NCI-H1048 (cell line): ENCODE results near the gene PCNX1.
"Not testable (repeated sequence)": the region's sequence is repeated elsewhere in the genome, so short reads cannot be mapped to it uniquely, and the experiment has no call there.

Source experiments
- DNase-seq: peaks from one replicate; lab custom pipeline; 2025; lab: John Stamatoyannopoulos, UW

PCNX1 gene

GRCh38 chr14:70907176-70907995 lies at the start of gene PCNX1:
PCNX1 (plus strand) TSS chr14:70907459; CDS start chr14:70907851, 392 bp downstream.
- DNase-seq = peak; percentile 64

GRCh38 chr14:70857496-70857890 lies 49.8 kb upstream of the PCNX1 start:
- no peak for DNase-seq

- no peak for DNase-seq
Observed at GRCh38 chr14:70858641-70859040, 48.6 kb upstream of the PCNX1 start.

- not testable (repeated sequence) for DNase-seq
Observed at GRCh38 chr14:70866992-70867391, 40.3 kb upstream of the PCNX1 start.

GRCh38 chr14:70871001-70871400 lies 36.3 kb upstream of the PCNX1 start:
- no peak for DNase-seq

- DNase-seq = no peak
Observed at GRCh38 chr14:70871863-70872677, 35.2 kb upstream of the PCNX1 start.

GRCh38 chr14:70872678-70873020 lies 34.6 kb upstream of the PCNX1 start:
- DNase-seq = no peak

- DNase-seq = no peak
Observed at GRCh38 chr14:70873627-70874026, 33.6 kb upstream of the PCNX1 start.

GRCh38 chr14:70875811-70876460 lies 31.3 kb upstream of the PCNX1 start:
- DNase-seq = not testable (repeated sequence)

GRCh38 chr14:70879448-70879847 lies 27.8 kb upstream of the PCNX1 start:
- DNase-seq = no peak

GRCh38 chr14:70880888-70881287 lies 26.4 kb upstream of the PCNX1 start:
- DNase-seq = not testable (repeated sequence)

GRCh38 chr14:70881549-70882177 lies 25.6 kb upstream of the PCNX1 start:
- no peak for DNase-seq

- DNase-seq = no peak
Observed at GRCh38 chr14:70882776-70883492, 24.3 kb upstream of the PCNX1 start.

GRCh38 chr14:70884595-70885342 lies 22.5 kb upstream of the PCNX1 start:
- no peak for DNase-seq

- DNase-seq = no peak
Observed at GRCh38 chr14:70885343-70886022, 21.8 kb upstream of the PCNX1 start.

- DNase-seq = no peak
Observed at GRCh38 chr14:70886421-70887206, 20.6 kb upstream of the PCNX1 start.

- no peak for DNase-seq
Observed at GRCh38 chr14:70887207-70887681, 20.0 kb upstream of the PCNX1 start.

- no peak for DNase-seq
Observed at GRCh38 chr14:70887737-70888499, 19.3 kb upstream of the PCNX1 start.
